ENCODE data around the gene BBS2. TPM values are rescaled to one million over a fixed set of nuclear protein-coding genes. Genes with fewer than 3 reads are reported as not detected.

The BBS2 gene
- total RNA-seq, 1 experiment from 2014 or later = 27.7 TPM

DNA sequence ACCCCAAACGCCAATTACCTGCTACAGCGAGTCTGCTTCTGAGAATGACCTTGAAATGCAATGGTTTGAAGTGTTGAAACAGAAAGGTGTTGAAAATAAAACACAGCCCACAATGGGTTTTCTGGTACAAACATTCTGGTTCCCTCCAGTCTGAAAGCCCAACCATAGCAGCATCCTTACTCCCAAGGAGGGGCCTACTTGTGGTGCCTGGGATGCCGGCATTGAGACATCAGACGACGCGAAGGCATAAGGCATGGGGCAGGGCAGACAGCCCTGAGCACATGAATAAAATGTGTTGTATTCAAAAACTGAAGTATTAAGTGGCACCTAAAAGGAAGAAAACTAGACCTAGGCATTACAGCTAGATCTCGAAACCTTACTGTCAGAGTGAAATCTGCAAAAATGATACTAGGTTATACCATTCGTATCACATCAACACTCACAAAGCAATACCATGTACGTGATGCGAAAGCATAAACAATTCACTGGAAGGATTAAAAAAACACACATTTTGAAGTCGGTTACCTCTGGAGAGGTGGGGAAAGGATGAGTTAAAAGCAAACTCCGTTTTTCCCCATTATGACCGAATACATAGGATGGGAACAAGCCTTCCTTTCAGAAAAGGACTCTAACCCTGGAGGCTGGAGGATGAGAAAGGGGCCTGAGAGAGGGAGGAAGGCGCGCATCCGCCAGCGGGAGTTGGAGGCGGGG, 69.4 kb downstream of the BBS2 start:
- BruUV-seq (replicated peaks) = no TSS peak
- intact Hi-C loops (cut with micrococcal nuclease; ENCODE audit: unreplicated experiment) = no loop called here

DNA sequence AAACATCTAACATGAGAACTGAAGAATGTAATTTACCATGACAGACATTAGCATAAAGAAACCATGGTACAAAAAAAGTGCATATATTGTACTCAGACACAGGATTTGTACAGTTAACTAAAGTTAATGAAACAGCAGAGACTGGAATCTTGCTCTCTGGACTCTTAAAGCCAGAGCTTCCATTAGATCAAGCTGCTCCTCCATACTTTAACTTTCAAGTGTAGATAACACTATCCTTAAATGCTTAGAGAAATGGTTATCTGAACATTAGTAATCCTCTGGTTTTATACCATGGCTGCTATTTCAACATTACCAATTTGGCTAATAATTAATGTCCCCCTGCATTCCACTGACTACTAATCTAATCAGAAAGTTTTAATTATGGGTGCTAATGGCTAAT, 71.8 kb downstream of the BBS2 start:
- POLR2A ChIA-PET = interaction anchor here (0.5 kb wide), 1 partner anchor 100 kb away, joined by 7 read pairs; no protein-coding TSS in a partner anchor
- no peaks in the 10 kb centered on the region for H3K27me3 ChIP-seq (replicated peaks; ENCODE audit: control insufficient read depth, insufficient read depth, low read length)
- Mint-ChIP-seq H3K27me3 (ENCODE audit: insufficient read depth, unreplicated experiment) (no peaks in the 10 kb centered on the region), H3K9me3 (ENCODE audit: unreplicated experiment) (no peaks in the 10 kb centered on the region), H3K36me3 (ENCODE audit: insufficient read depth, unreplicated experiment) (peaks cover 53% of the 10 kb centered on the region), H3K4me3 (ENCODE audit: unreplicated experiment) (peak overlapping the region; percentile 41), H3K4me1 (ENCODE audit: low read depth, unreplicated experiment) (peaks cover 29% of the 10 kb centered on the region), H3K27ac (ENCODE audit: unreplicated experiment) (peak overlapping the region; percentile 60)
- no peak for DNase-seq
- intact Hi-C loops (cut with micrococcal nuclease; ENCODE audit: unreplicated experiment) = no loop called here
- H3K9me3 ChIP-seq = no peaks in the 10 kb centered on the region
- 0 out of 2 replicates have a peak, but pooled peaks cover 1% of the 10 kb centered on the region for H3K36me3 ChIP-seq (ENCODE audit: control insufficient read depth, insufficient read depth, low read length)
- CTCF ChIA-PET = no interaction called here
- H3K4me3 ChIP-seq (ENCODE audit: low read depth, low read length) = no peak overlapping the region
- TF ChIP-seq, protein P1, sequence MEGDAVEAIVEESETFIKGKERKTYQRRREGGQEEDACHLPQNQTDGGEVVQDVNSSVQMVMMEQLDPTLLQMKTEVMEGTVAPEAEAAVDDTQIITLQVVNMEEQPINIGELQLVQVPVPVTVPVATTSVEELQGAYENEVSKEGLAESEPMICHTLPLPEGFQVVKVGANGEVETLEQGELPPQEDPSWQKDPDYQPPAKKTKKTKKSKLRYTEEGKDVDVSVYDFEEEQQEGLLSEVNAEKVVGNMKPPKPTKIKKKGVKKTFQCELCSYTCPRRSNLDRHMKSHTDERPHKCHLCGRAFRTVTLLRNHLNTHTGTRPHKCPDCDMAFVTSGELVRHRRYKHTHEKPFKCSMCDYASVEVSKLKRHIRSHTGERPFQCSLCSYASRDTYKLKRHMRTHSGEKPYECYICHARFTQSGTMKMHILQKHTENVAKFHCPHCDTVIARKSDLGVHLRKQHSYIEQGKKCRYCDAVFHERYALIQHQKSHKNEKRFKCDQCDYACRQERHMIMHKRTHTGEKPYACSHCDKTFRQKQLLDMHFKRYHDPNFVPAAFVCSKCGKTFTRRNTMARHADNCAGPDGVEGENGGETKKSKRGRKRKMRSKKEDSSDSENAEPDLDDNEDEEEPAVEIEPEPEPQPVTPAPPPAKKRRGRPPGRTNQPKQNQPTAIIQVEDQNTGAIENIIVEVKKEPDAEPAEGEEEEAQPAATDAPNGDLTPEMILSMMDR (IDR thresholded peaks at IDR 0.05; ENCODE audit: insufficient read depth in 1 of 2, low read depth in 1 of 2, low read length in 1 of 2, severe bottlenecking in 1 of 2, unreplicated experiment in 1 of 2) = no peak
- BruUV-seq (replicated peaks) = no TSS peak
- peaks cover 32% of the 10 kb centered on the region for H3K4me1 ChIP-seq

More for the DNA sequence above, 69.4 kb downstream of the BBS2 start:
- ChIA-PET CTCF (interaction anchor here (0.5 to 1.0 kb wide), 5 partner anchors 94 to 401 kb away, joined by 4 to 7 read pairs (median 6); no protein-coding TSS in a partner anchor), POLR2A (interaction anchor here (0.5 to 1.0 kb wide), 11 partner anchors 10 to 1047 kb away, joined by 3 to 6 read pairs (median 4); partner anchors contain the start of gene MT2A)
- peak in 1 of 2 experiments; percentile 14 for DNase-seq
- H3K4me3 Mint-ChIP-seq (ENCODE audit: unreplicated experiment) = peak overlapping the region; percentile 81
- H3K9me3 Mint-ChIP-seq (ENCODE audit: unreplicated experiment) = no peaks in the 10 kb centered on the region
- peaks cover 29% of the 10 kb centered on the region for H3K4me1 Mint-ChIP-seq (ENCODE audit: low read depth, unreplicated experiment)
- H3K27me3 Mint-ChIP-seq (ENCODE audit: insufficient read depth, unreplicated experiment) = no peaks in the 10 kb centered on the region
- no peaks in the 10 kb centered on the region for H3K36me3 ChIP-seq (ENCODE audit: control insufficient read depth, insufficient read depth, low read length)
- H3K27me3 ChIP-seq (replicated peaks; ENCODE audit: control insufficient read depth, insufficient read depth, low read length) = no peaks in the 10 kb centered on the region
- TF ChIP-seq, protein P1 (IDR thresholded peaks at IDR 0.05; ENCODE audit: insufficient read depth in 1 of 2, low read depth in 1 of 2, low read length in 1 of 2, severe bottlenecking in 1 of 2, unreplicated experiment in 1 of 2) = no peak
- H3K9me3 ChIP-seq = no peaks in the 10 kb centered on the region
- H3K4me3 ChIP-seq (ENCODE audit: low read depth, low read length) = peak overlapping the region; percentile 62
- peak overlapping the region; percentile 90 for H3K27ac Mint-ChIP-seq (ENCODE audit: unreplicated experiment)
- H3K4me1 ChIP-seq = peaks cover 32% of the 10 kb centered on the region
- peaks cover 50% of the 10 kb centered on the region for H3K36me3 Mint-ChIP-seq (ENCODE audit: insufficient read depth, unreplicated experiment)

DNA sequence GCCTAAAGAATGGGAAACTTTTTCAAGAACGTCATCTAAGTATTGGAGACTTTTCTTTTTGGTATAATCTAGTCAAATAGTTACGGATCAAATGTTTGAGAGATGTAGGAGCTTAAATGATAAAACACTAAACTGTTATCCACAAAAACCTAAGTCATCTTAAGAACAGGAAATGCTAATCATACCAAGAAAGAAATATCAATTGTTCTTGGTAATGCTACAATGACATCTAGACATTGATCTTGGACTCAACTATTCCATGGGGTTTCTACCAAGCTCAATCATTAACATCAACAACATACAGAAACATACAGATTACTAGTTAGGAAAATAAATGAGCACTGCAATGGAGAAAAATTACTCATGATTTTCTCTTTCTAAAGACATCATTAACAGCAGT, 72.5 kb downstream of the BBS2 start:
- peaks cover 29% of the 10 kb centered on the region for H3K4me1 Mint-ChIP-seq (ENCODE audit: low read depth, unreplicated experiment)

More for the DNA sequence above, 72.5 kb downstream of the BBS2 start:
- Mint-ChIP-seq H3K27me3 (ENCODE audit: insufficient read depth, unreplicated experiment) (no peaks in the 10 kb centered on the region), H3K4me3 (ENCODE audit: unreplicated experiment) (peak overlapping the region; percentile 41), H3K27ac (ENCODE audit: unreplicated experiment) (no peak overlapping the region), H3K9me3 (ENCODE audit: unreplicated experiment) (no peaks in the 10 kb centered on the region), H3K36me3 (ENCODE audit: insufficient read depth, unreplicated experiment) (peaks cover 60% of the 10 kb centered on the region)
- TF ChIP-seq, protein P1 (IDR thresholded peaks at IDR 0.05; ENCODE audit: insufficient read depth in 1 of 2, low read depth in 1 of 2, low read length in 1 of 2, severe bottlenecking in 1 of 2, unreplicated experiment in 1 of 2) = no peak
- Histone ChIP-seq H3K4me3 (ENCODE audit: low read depth, low read length) (no peak overlapping the region), H3K27me3 (replicated peaks; ENCODE audit: control insufficient read depth, insufficient read depth, low read length) (no peaks in the 10 kb centered on the region), H3K36me3 (ENCODE audit: control insufficient read depth, insufficient read depth, low read length) (0 out of 2 replicates have a peak, but pooled peaks cover 1% of the 10 kb centered on the region), H3K9me3 (no peaks in the 10 kb centered on the region), H3K4me1 (peaks cover 32% of the 10 kb centered on the region)
- POLR2A ChIA-PET = interaction anchor here (0.5 kb wide), 1 partner anchor 10 kb away, joined by 3 read pairs; no protein-coding TSS in a partner anchor
- no TSS peak for BruUV-seq (replicated peaks)
- CTCF ChIA-PET = no interaction called here
- no peak for DNase-seq
- intact Hi-C loops (cut with micrococcal nuclease; ENCODE audit: unreplicated experiment) = no loop called here

Measured in Caco-2 (cell line).